GM18505 (cell line): ENCODE data around the gene CITED1.

Experiments used
- ATAC-seq: cut with Tn5 transposase; IDR thresholded peaks from one replicate; pipeline ENCODE4 v1.9.1; 2021; ENCODE audit not compliant: unreplicated experiment
- POLR2A ChIP-seq: IDR thresholded peaks from 4 replicates; pipeline ENCODE4 v1.6.1; 2011; ENCODE audit warnings: borderline replicate concordance; ENCODE audit not compliant: insufficient read depth, insufficient read length; ENCODE audit errors: extremely low read depth

CITED1 gene

GRCh38 chrX:72271091-72271788, 34.5 kb downstream of the CITED1 start:
- no peak for ATAC-seq
- TF ChIP-seq POLR2A = no peak

DNA sequence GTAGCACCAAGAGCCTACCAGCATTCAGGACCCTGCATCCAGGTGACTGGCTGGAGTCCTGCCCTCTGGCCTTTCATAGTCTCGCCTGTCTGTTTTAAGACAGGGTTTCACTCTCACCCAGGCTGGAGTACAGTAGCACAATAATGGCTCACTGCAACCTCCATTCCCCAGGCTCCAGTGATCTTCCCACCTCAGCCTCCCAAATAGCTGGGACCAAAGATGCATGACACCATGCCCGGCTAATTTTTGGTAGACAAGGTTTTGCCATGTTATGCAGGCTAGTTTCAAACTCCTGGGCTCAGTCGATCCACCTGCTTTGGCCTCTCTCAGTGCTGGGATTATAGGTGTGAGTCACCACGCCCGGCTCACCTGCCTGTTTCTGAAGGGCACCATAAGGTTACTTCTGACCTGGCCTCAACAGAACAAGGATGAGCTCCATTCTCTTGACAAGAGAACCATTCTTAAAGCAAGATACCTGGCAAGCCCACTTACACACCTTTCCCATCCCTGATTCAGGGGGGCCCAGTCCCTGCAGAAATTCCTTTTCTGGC, 35.3 kb downstream of the CITED1 start:
- ATAC-seq = no peak
- TF ChIP-seq POLR2A = no peak

- TF ChIP-seq POLR2A = no peak
- ATAC-seq = no peak
Measured at GRCh38 chrX:72269671-72270251, 36.0 kb downstream of the CITED1 start.

GRCh38 chrX:72268597-72269365, 36.9 kb downstream of the CITED1 start:
- no peak for ATAC-seq
- no peak for TF ChIP-seq POLR2A

GRCh38 chrX:72265263-72265662, 40.5 kb downstream of the CITED1 start:
- ATAC-seq = no peak

DNA sequence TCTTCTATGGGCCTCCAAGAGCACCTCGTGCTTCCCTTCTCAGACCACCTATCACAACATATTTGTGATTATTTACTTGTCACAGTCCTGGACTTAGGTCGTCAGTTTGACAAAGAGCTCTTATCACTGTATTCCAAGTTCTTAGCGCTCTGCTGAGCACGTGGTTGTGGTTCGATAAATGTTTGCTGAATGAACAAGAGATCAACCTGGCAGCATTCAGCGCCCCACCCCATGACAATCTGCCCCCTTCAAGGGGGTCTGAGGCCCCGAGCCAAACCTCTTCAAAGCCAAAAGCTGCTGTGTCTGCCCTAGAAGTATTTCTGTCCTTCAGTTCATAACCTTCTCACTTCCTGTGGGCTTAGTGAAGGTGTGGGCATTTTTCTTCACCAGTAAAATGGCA, 43.6 kb downstream of the CITED1 start:
- no peak for TF ChIP-seq POLR2A
- no peak for ATAC-seq

More at GRCh38 chrX:72265263-72265662, 40.5 kb downstream of the CITED1 start:
- no peak for TF ChIP-seq POLR2A

DNA sequence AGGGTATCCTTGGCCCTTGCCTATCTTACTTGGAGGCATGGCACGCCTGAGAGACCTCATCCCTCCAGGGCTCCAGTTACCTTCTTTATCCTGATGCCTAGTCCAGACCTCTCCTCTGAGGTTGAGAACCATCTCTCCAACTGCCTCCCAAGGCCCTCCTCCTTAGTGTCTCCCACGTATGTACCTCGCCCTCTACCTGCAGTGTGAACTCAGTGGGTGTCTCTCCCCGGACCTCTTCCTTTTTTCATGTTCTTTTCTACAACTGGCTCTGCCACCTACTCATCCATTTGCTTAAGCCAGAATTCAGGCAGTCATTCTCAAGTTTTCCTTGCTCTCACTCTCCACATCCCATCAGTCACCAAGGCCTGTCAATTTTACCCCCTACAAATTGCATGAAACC, 45.3 kb downstream of the CITED1 start:
- no peak for ATAC-seq
- TF ChIP-seq POLR2A = no peak

GRCh38 chrX:72258174-72258573, 47.5 kb downstream of the CITED1 start:
- ATAC-seq = no peak
- TF ChIP-seq POLR2A = no peak

DNA sequence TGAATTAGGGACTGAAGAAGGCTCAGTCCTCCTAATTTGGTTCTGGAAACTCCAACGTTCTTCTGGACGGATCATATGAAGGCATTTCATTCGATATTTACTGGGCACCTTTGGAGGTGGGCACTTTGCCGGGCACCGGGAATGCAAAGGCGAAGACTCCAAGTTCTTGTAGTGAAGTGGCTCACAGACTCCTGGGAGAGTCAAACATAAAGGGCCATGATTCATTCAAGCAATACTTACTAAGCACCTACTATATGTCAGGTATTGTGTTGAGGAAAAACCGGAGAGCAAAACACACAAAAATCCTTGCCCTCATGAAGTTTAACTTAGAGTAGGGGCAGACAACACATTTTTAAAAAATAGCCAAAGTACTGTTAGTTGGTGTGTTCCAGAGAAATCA, 49.9 kb downstream of the CITED1 start:
- ATAC-seq = no peak
- no peak for TF ChIP-seq POLR2A

DNA sequence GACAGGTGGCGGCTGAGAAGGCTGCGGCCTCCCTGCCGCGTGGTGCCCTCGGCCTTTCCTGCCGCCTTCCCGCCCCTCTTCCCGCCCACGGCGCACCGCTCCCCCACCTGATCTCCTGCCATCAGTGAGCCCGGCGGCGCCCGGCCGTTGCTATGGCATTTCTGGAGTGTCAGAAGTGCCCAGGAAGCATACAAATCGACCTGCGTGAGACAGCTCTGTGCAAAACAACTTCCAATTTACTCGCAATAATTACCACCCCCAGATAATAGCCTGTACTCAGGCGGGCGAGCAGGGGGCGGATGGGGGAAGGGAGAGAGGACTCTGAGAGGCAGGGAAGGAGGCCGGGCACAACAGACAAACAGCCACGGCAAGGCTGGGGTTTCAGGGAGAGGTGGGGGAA, 50.3 kb downstream of the CITED1 start:
- no peak for TF ChIP-seq POLR2A
- no peak for ATAC-seq

GRCh38 chrX:72254816-72255215, 50.9 kb downstream of the CITED1 start:
- ATAC-seq = no peak
- TF ChIP-seq POLR2A = no peak

GRCh38 chrX:72253686-72254085, 52.0 kb downstream of the CITED1 start:
- ATAC-seq = no peak
- no peak for TF ChIP-seq POLR2A
